HepG2 (cell line): Measurements from ENCODE around the gene TCOF1. TPM values are rescaled to one million over a fixed set of nuclear protein-coding genes. Genes with fewer than 3 reads are reported as not detected.

Experiments
- ATAC-seq: fragments of 200-7000 bp; cut with Tn5 transposase; 3 replicates; pipeline ENCODE4 v1.9.1; 2020; ENCODE audit warnings: mild to moderate bottlenecking, moderate library complexity
- BruUV-seq: library from RNA; stranded (reverse); fragments of 400-500 nt; replicated peaks from 2 replicates; lab custom pipeline; 2021; lab: Mats Ljungman, UMichigan
- CTCF ChIA-PET: fragments of 300-600 bp; formaldehyde crosslinking; extraction: SDS; loops from one replicate; lab custom pipeline; 2021; ENCODE audit warnings: low total read pairs, inconsistent platforms, low intra/inter-chr PET ratio; lab: Yijun Ruan, JAX
- POLR2A ChIA-PET: fragments of 350-600 bp; sonication (Branson Sonifier 250); formaldehyde crosslinking; loops from one replicate; lab custom pipeline; 2020; ENCODE audit warnings: antibody characterized with exemption, inconsistent platforms; lab: Yijun Ruan, JAX
- DNase-seq: peaks from one replicate; pipeline ENCODE4 v3.0.0-alpha.2; 2015; ENCODE audit warnings: low spot score
- FAIRE-seq: peaks from 3 replicates; lab custom pipeline; 2011; peaks lifted over from hg19 to GRCh38; lab: Jason Lieb, UNC
- H2AFZ ChIP-seq: one replicate; pipeline ENCODE4 v1.6.1; 2011; ENCODE audit warnings: low read length, inconsistent platforms
- H3K27ac ChIP-seq: fragments of 300-600 bp; 3 replicates; pipeline ENCODE4 v1.8.0; 2011; ENCODE audit warnings: mixed run types, mild to moderate bottlenecking, mixed read lengths, low read length, inconsistent platforms; ENCODE audit not compliant: insufficient read depth; ENCODE audit errors: extremely low read length
- H3K27me3 ChIP-seq, 2 experiments: fragments of 200-600 bp in 1 of 2; 2 replicates in 1 of 2; 3 replicates in 1 of 2; pipeline versions ENCODE4 v1.6.0 to v1.8.0; 2011; ENCODE audit warnings: low read length in 2 of 2, mild to moderate bottlenecking in 2 of 2, moderate library complexity in 2 of 2, inconsistent platforms in 1 of 2; ENCODE audit not compliant: insufficient read depth in 2 of 2, control insufficient read depth in 1 of 2
- H3K36me3 ChIP-seq, 2 experiments: fragments of 200-600 bp in 1 of 2; replicated peaks in 1 of 2; 2 replicates in 1 of 2; 3 replicates in 1 of 2; pipeline versions ENCODE4 v1.5.1 to v1.8.0; 2011; ENCODE audit warnings: low read length in 2 of 2, inconsistent platforms in 1 of 2; ENCODE audit not compliant: insufficient read depth in 2 of 2, control insufficient read depth in 1 of 2
- H3K4me1 ChIP-seq: 2 replicates; pipeline ENCODE4 v1.5.1; 2012; ENCODE audit warnings: low read length, inconsistent platforms; ENCODE audit not compliant: insufficient read depth
- H3K4me2 ChIP-seq: 2 replicates; pipeline ENCODE4 v1.6.0; 2011; ENCODE audit warnings: low read depth, low read length, inconsistent platforms
- H3K4me3 ChIP-seq, 3 experiments: fragments of 200-600 bp in 1 of 3; sonication (generic), shearing (Covaris generic) in 1 of 3; replicated peaks in 1 of 3; 2 replicates each; pipeline ENCODE4 v1.5.1; 2011 to 2016; ENCODE audit warnings: low read length in 3 of 3, inconsistent platforms in 2 of 3, low read depth in 2 of 3, mild to moderate bottlenecking in 2 of 3, control low read depth in 1 of 3, mixed read lengths in 1 of 3; ENCODE audit not compliant: insufficient read depth in 1 of 3
- H3K79me2 ChIP-seq: one replicate; pipeline ENCODE4 v1.6.1; 2011; ENCODE audit warnings: low read length, inconsistent platforms; ENCODE audit not compliant: insufficient read depth
- H3K9ac ChIP-seq: 2 replicates; pipeline ENCODE4 v1.6.0; 2011; ENCODE audit warnings: mild to moderate bottlenecking, low read depth, low read length, inconsistent platforms; ENCODE audit not compliant: insufficient read depth
- H3K9me3 ChIP-seq: 2 replicates; pipeline ENCODE4 v1.5.1; 2012; ENCODE audit warnings: mild to moderate bottlenecking, low read length
- H4K20me1 ChIP-seq: 2 replicates; pipeline ENCODE4 v1.6.0; 2011; ENCODE audit warnings: inconsistent platforms, mild to moderate bottlenecking, low read length, moderate library complexity; ENCODE audit not compliant: insufficient read depth
- ASH2L ChIP-seq: fragments of 300-600, 200-600 bp; sonication (generic); IDR thresholded peaks from 2 replicates; pipeline ENCODE4 v1.7.0; 2017; ENCODE audit warnings: low read depth, mild to moderate bottlenecking, moderate library complexity, mixed read lengths, low read length; ENCODE audit not compliant: insufficient read length
- FOXA1 ChIP-seq, 2 experiments: fragments of 450-650 bp in 1 of 2; sonication (generic) in 1 of 2; formaldehyde crosslinking in 1 of 2; IDR thresholded peaks; 2 replicates each; pipeline versions ENCODE4 v1.4.0 to v1.6.1; 2016 to 2020; ENCODE audit warnings: missing genetic modification reagents in 1 of 2
- MAFK ChIP-seq, 2 experiments: IDR thresholded peaks in 1 of 2; conservative IDR thresholded peaks in 1 of 2; 2 replicates each; pipeline ENCODE4 v1.6.1; 2011; ENCODE audit warnings: improper control_type of control experiment in 2 of 2, low read length in 2 of 2
- NONO ChIP-seq, 2 experiments: fragments of 450-650 bp in 1 of 2; sonication (generic) in 1 of 2; formaldehyde crosslinking in 1 of 2; IDR thresholded peaks in 1 of 2; conservative IDR thresholded peaks in 1 of 2; 2 replicates each; pipeline versions ENCODE4 v1.6.1 to v1.8.0; 2017 to 2022; ENCODE audit warnings: mild to moderate bottlenecking in 1 of 2, missing genetic modification reagents in 1 of 2, moderate library complexity in 1 of 2
- NR1H2 ChIP-seq: sonication (generic); formaldehyde crosslinking; IDR thresholded peaks from 2 replicates; pipeline ENCODE4 v1.8.1; 2022; ENCODE audit warnings: low read depth, missing genetic modification reagents, borderline replicate concordance
- SAP130 ChIP-seq: IDR thresholded peaks from 2 replicates; pipeline ENCODE4 v1.6.1; 2016; ENCODE audit warnings: low read depth
- TARDBP ChIP-seq: sonication (generic); formaldehyde crosslinking; IDR thresholded peaks from 2 replicates; pipeline ENCODE4 v1.8.0; 2022; ENCODE audit warnings: mild to moderate bottlenecking, missing genetic modification reagents
- ZNF280D ChIP-seq: sonication (generic); formaldehyde crosslinking; IDR thresholded peaks from 2 replicates; pipeline ENCODE4 v1.5.1; 2020; ENCODE audit warnings: mild to moderate bottlenecking, missing genetic modification reagents
- WGBS: methylation state at CpG from one replicate; pipeline ENCODE4 v1.1.6; 2017; ENCODE audit warnings: low lambda C conversion rate; 5-methylcytosine and 5-hydroxymethylcytosine counted together
- in situ Hi-C: cut with HindIII; loops from 2 replicates; pipeline ENCODE4 v1.10.0; 2017; ENCODE audit warnings: low pct_unique_long_range_greater_than_20kb; ENCODE audit not compliant: extremely low pct_ligation_motif_present
- intact Hi-C: fragments of 100-400 bp; cut with micrococcal nuclease; formaldehyde crosslinking; loops from one replicate; pipeline ENCODE4 v1.10.0; 2022; ENCODE audit not compliant: unreplicated experiment
- polyA plus RNA-seq, 8 experiments: library from polyadenylated mRNA; depleted of rRNA in 3 of 8; stranded (reverse) in 7 of 8; unstranded in 1 of 8; fragments of >200 nt; fragmentation: Illumina TruSeq in 4 of 8; extraction: Trizol in 4 of 8; gene quantifications; 2 replicates each; pipeline versions ENCODE4 v1.2.1 to v1.2.3, GENCODE V29; 2011 to 2016; ENCODE audit warnings: low read depth in 4 of 8, missing spikeins in 1 of 8, mixed read lengths in 1 of 8; ENCODE audit not compliant: insufficient read depth in 1 of 8
- total RNA-seq, 5 experiments: library from RNA; depleted of rRNA; stranded (reverse); fragments of >200 nt; fragmentation: Illumina TruSeq; extraction: Trizol; gene quantifications; 2 replicates each; pipeline ENCODE4 v1.2.3, GENCODE V29; 2016; ENCODE audit warnings: low read depth in 1 of 5
- TF ChIP-seq, protein P1 (sequence below): sonication (generic); formaldehyde crosslinking; IDR thresholded peaks from 2 replicates; pipeline ENCODE4 v1.4.0; 2020; ENCODE audit warnings: mild to moderate bottlenecking, missing genetic modification reagents
- TF ChIP-seq, protein P2 (sequence below): sonication (generic); formaldehyde crosslinking; conservative IDR thresholded peaks from 2 replicates; pipeline ENCODE4 v1.8.1; 2023; ENCODE audit warnings: missing genetic modification reagents

The TCOF1 gene
- total and polyA plus RNA-seq, 2 of the 13 experiments (the other 11 are each of a cell fraction or from before 2014, with no cell fraction given), result 10.1 to 41.6 TPM

GRCh38 chr5:150333400-150333799 is 24.1 kb upstream of the TCOF1 start:
- WGBS, result 38% methylated on average over 5 of the region's 5 CpGs
- peaks cover 7 to 23% of the 10 kb centered on the region in 2 experiments; a peak in 3 of 5 replicates for H3K27me3 ChIP-seq
- no peak overlapping the region for H3K4me3 ChIP-seq
- H3K9ac ChIP-seq, result no peak overlapping the region
- no peaks in the 10 kb centered on the region for H3K4me1 ChIP-seq
- DNase-seq (no peak), ATAC-seq (no peak), FAIRE-seq (no peak)
- ChIA-PET POLR2A (no interaction called here), CTCF (no interaction called here)
- no TSS peak for BruUV-seq
- H3K4me2 ChIP-seq, result no peak overlapping the region
- no peaks in the 10 kb centered on the region for H4K20me1 ChIP-seq
- no peak overlapping the region for H2AFZ ChIP-seq
- H3K9me3 ChIP-seq, result no peaks in the 10 kb centered on the region
- no peak for TF ChIP-seq ASH2L
- H3K27ac ChIP-seq, result no peak overlapping the region
- H3K79me2 ChIP-seq, result no peaks in the 10 kb centered on the region
- in situ Hi-C loops, result no loop called here
- intact Hi-C loops, result loop anchor here (5.0 kb wide), 1 partner anchor 309 kb away; the partner anchor contains the start of gene SYNPO
- H3K36me3 ChIP-seq, result no peaks in the 10 kb centered on the region

DNA sequence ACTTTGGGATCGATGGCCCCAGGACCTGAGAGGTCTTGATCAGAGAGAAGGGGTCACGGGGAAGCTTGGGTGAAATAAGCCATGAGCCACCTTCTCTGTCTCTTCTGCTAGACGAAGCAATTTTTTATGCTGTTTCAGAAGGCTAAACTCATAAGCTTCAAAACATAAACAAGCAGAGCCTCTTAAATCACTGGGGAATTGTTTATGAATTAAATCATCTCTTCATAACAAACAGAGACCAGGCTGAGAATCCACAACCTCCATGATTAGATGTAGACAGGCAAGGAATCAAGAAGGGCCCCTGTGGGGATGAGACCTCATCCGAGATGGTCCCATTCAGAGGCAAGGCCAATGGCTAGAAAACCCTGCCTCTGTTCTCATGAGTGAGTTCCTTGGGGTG is 21.7 kb upstream of the TCOF1 start:
- CTCF ChIA-PET, result no interaction called here
- ATAC-seq (no peak), DNase-seq (no peak), FAIRE-seq (no peak)
- Histone ChIP-seq H3K79me2 (no peaks in the 10 kb centered on the region), H4K20me1 (no peaks in the 10 kb centered on the region), H3K27ac (no peak overlapping the region), H3K4me2 (no peak overlapping the region), H3K27me3 (peaks cover 7 to 25% of the 10 kb centered on the region in 2 experiments; a peak in 3 of 5 replicates), H3K4me3 (no peak overlapping the region), H3K36me3 (no peaks in the 10 kb centered on the region), H3K4me1 (peaks cover 7% of the 10 kb centered on the region; the same call in 1 of the 2 replicates), H3K9ac (no peak overlapping the region), H3K9me3 (no peaks in the 10 kb centered on the region), H2AFZ (no peak overlapping the region)
- whole genome bisulfite sequencing, result 33% methylated on average over 4 of the region's 4 CpGs
- intact Hi-C loops, result no loop called here
- in situ Hi-C loops, result no loop called here
- BruUV-seq, result no TSS peak
- POLR2A ChIA-PET, result no interaction called here
- no peak for TF ChIP-seq NR1H2
- TF ChIP-seq MAFK (conservative IDR thresholded peaks at IDR 0.05 in 1 of 2, IDR thresholded peaks at IDR 0.05 in 1 of 2; ENCODE audit: low read length in 2 of 2), result no peak
- TF ChIP-seq, protein P1, sequence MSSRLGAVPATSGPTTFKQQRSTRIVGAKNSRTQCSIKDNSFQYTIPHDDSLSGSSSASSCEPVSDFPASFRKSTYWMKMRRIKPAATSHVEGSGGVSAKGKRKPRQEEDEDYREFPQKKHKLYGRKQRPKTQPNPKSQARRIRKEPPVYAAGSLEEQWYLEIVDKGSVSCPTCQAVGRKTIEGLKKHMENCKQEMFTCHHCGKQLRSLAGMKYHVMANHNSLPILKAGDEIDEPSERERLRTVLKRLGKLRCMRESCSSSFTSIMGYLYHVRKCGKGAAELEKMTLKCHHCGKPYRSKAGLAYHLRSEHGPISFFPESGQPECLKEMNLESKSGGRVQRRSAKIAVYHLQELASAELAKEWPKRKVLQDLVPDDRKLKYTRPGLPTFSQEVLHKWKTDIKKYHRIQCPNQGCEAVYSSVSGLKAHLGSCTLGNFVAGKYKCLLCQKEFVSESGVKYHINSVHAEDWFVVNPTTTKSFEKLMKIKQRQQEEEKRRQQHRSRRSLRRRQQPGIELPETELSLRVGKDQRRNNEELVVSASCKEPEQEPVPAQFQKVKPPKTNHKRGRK (CRISPR knock-in tag), result no peak
- TF ChIP-seq FOXA1 (IDR thresholded peaks at IDR 0.05), result no peak
- TF ChIP-seq FOXA1 (CRISPR knock-in tag; IDR thresholded peaks at IDR 0.05), result no peak
- TF ChIP-seq ZNF280D (CRISPR knock-in tag), result no peak
- TF ChIP-seq SAP130 (CRISPR knock-in tag), result no peak
- no peak for TF ChIP-seq TARDBP (CRISPR knock-in tag)
- TF ChIP-seq, protein P2, sequence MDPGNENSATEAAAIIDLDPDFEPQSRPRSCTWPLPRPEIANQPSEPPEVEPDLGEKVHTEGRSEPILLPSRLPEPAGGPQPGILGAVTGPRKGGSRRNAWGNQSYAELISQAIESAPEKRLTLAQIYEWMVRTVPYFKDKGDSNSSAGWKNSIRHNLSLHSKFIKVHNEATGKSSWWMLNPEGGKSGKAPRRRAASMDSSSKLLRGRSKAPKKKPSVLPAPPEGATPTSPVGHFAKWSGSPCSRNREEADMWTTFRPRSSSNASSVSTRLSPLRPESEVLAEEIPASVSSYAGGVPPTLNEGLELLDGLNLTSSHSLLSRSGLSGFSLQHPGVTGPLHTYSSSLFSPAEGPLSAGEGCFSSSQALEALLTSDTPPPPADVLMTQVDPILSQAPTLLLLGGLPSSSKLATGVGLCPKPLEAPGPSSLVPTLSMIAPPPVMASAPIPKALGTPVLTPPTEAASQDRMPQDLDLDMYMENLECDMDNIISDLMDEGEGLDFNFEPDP, result no peak
- no peak for TF ChIP-seq NONO (IDR thresholded peaks at IDR 0.05)
- TF ChIP-seq NONO (CRISPR knock-in tag; conservative IDR thresholded peaks at IDR 0.05), result no peak
